ENCODE measurements around the gene PC.

PC gene

GRCh38 chr11:66866511-66866986 lies 91.6 kb downstream of the PC start:
- no peak for DNase-seq (ENCODE audit: insufficient read length, low spot score)
- peak; percentile 45 for FAIRE-seq
- TF ChIP-seq TAF1 (IDR thresholded peaks at IDR 0.05; ENCODE audit: low read depth, low read length) = no peak
- TF ChIP-seq POLR2A (IDR thresholded peaks at IDR 0.05; ENCODE audit: low read depth, low read length) = no peak
- no peak for TF ChIP-seq SPI1 (IDR thresholded peaks at IDR 0.05; ENCODE audit: low read depth, low read length)
- no peak for TF ChIP-seq PAX5 (IDR thresholded peaks at IDR 0.05; ENCODE audit: insufficient read depth, low read length, severe bottlenecking)
- TF ChIP-seq POU2F2 (IDR thresholded peaks at IDR 0.05; ENCODE audit: low read depth, low read length) = no peak
- TF ChIP-seq POLR2AphosphoS5 (IDR thresholded peaks at IDR 0.05; ENCODE audit: low read depth, low read length) = no peak

GRCh38 chr11:66866007-66866406 lies 92.2 kb downstream of the PC start:
- FAIRE-seq (no peak), DNase-seq (ENCODE audit: insufficient read length, low spot score) (no peak)
- TF ChIP-seq TAF1 (IDR thresholded peaks at IDR 0.05; ENCODE audit: low read depth, low read length) (no peak), POLR2A (IDR thresholded peaks at IDR 0.05; ENCODE audit: low read depth, low read length) (no peak), PAX5 (IDR thresholded peaks at IDR 0.05; ENCODE audit: insufficient read depth, low read length, severe bottlenecking) (no peak), POU2F2 (IDR thresholded peaks at IDR 0.05; ENCODE audit: low read depth, low read length) (no peak), POLR2AphosphoS5 (IDR thresholded peaks at IDR 0.05; ENCODE audit: low read depth, low read length) (no peak), SPI1 (IDR thresholded peaks at IDR 0.05; ENCODE audit: low read depth, low read length) (no peak)

- DNase-seq (ENCODE audit: insufficient read length, low spot score) = no peak
- no peak for FAIRE-seq
- no peak for TF ChIP-seq POLR2A (IDR thresholded peaks at IDR 0.05; ENCODE audit: low read depth, low read length)
Measured at GRCh38 chr11:66864924-66865697, 93.1 kb downstream of the PC start.

GRCh38 chr11:66864172-66864901 lies 93.8 kb downstream of the PC start:
- DNase-seq (ENCODE audit: insufficient read length, low spot score) = no peak
- peak; percentile 31 for FAIRE-seq
- no peak for TF ChIP-seq PAX5 (IDR thresholded peaks at IDR 0.05; ENCODE audit: insufficient read depth, low read length, severe bottlenecking)
- no peak for TF ChIP-seq TAF1 (IDR thresholded peaks at IDR 0.05; ENCODE audit: low read depth, low read length)
- TF ChIP-seq POLR2A (IDR thresholded peaks at IDR 0.05; ENCODE audit: low read depth, low read length) = no peak
- no peak for TF ChIP-seq POLR2AphosphoS5 (IDR thresholded peaks at IDR 0.05; ENCODE audit: low read depth, low read length)
- no peak for TF ChIP-seq POU2F2 (IDR thresholded peaks at IDR 0.05; ENCODE audit: low read depth, low read length)
- no peak for TF ChIP-seq SPI1 (IDR thresholded peaks at IDR 0.05; ENCODE audit: low read depth, low read length)

GRCh38 chr11:66863428-66864125 lies 94.6 kb downstream of the PC start:
- DNase-seq (ENCODE audit: insufficient read length, low spot score) (no peak), FAIRE-seq (no peak)
- no peak for TF ChIP-seq SPI1 (IDR thresholded peaks at IDR 0.05; ENCODE audit: low read depth, low read length)
- TF ChIP-seq POLR2A (IDR thresholded peaks at IDR 0.05; ENCODE audit: low read depth, low read length) = no peak
- TF ChIP-seq TAF1 (IDR thresholded peaks at IDR 0.05; ENCODE audit: low read depth, low read length) = no peak
- no peak for TF ChIP-seq PAX5 (IDR thresholded peaks at IDR 0.05; ENCODE audit: insufficient read depth, low read length, severe bottlenecking)
- no peak for TF ChIP-seq POLR2AphosphoS5 (IDR thresholded peaks at IDR 0.05; ENCODE audit: low read depth, low read length)
- no peak for TF ChIP-seq POU2F2 (IDR thresholded peaks at IDR 0.05; ENCODE audit: low read depth, low read length)

- FAIRE-seq = no peak
- no peak for DNase-seq (ENCODE audit: insufficient read length, low spot score)
- no peak for TF ChIP-seq PAX5 (IDR thresholded peaks at IDR 0.05; ENCODE audit: insufficient read depth, low read length, severe bottlenecking)
- TF ChIP-seq POLR2A (IDR thresholded peaks at IDR 0.05; ENCODE audit: low read depth, low read length) = no peak
- no peak for TF ChIP-seq SPI1 (IDR thresholded peaks at IDR 0.05; ENCODE audit: low read depth, low read length)
- no peak for TF ChIP-seq POU2F2 (IDR thresholded peaks at IDR 0.05; ENCODE audit: low read depth, low read length)
- TF ChIP-seq POLR2AphosphoS5 (IDR thresholded peaks at IDR 0.05; ENCODE audit: low read depth, low read length) = no peak
- no peak for TF ChIP-seq TAF1 (IDR thresholded peaks at IDR 0.05; ENCODE audit: low read depth, low read length)
Measured at GRCh38 chr11:66862559-66863037, 95.6 kb downstream of the PC start.

GRCh38 chr11:66861774-66862558 lies 96.2 kb downstream of the PC start:
- TF ChIP-seq PAX5 (IDR thresholded peaks at IDR 0.05; ENCODE audit: insufficient read depth, low read length, severe bottlenecking) (no peak), POU2F2 (IDR thresholded peaks at IDR 0.05; ENCODE audit: low read depth, low read length) (no peak), SPI1 (IDR thresholded peaks at IDR 0.05; ENCODE audit: low read depth, low read length) (no peak), TAF1 (IDR thresholded peaks at IDR 0.05; ENCODE audit: low read depth, low read length) (no peak), POLR2AphosphoS5 (IDR thresholded peaks at IDR 0.05; ENCODE audit: low read depth, low read length) (no peak), POLR2A (IDR thresholded peaks at IDR 0.05; ENCODE audit: low read depth, low read length) (no peak)
- FAIRE-seq (no peak), DNase-seq (ENCODE audit: insufficient read length, low spot score) (no peak)

- FAIRE-seq = no peak
- TF ChIP-seq PAX5 (IDR thresholded peaks at IDR 0.05; ENCODE audit: insufficient read depth, low read length, severe bottlenecking) = no peak
- TF ChIP-seq POLR2A (IDR thresholded peaks at IDR 0.05; ENCODE audit: low read depth, low read length) = no peak
- TF ChIP-seq POU2F2 (IDR thresholded peaks at IDR 0.05; ENCODE audit: low read depth, low read length) = no peak
- no peak for TF ChIP-seq TAF1 (IDR thresholded peaks at IDR 0.05; ENCODE audit: low read depth, low read length)
- no peak for TF ChIP-seq POLR2AphosphoS5 (IDR thresholded peaks at IDR 0.05; ENCODE audit: low read depth, low read length)
- TF ChIP-seq SPI1 (IDR thresholded peaks at IDR 0.05; ENCODE audit: low read depth, low read length) = no peak
- no peak for DNase-seq (ENCODE audit: insufficient read length, low spot score)
Measured at GRCh38 chr11:66861038-66861773, 97.0 kb downstream of the PC start.

Data from GM12891 (cell line).